ENCODE measurements around the gene CLRN1.

The CLRN1 gene

GRCh38 chr3:150902988-150903387 is 69.5 kb downstream of the CLRN1 start:
- no peak for TF ChIP-seq CTCF (IDR thresholded peaks at IDR 0.05; ENCODE audit: borderline replicate concordance, control extremely low read depth, extremely low read depth, insufficient read depth, missing control alignments)
- DNase-seq (ENCODE audit: low spot score), result no peak
- in situ Hi-C loops (cut with MboI; ENCODE audit: low sequenced_read_pairs, unreplicated experiment), result no loop called here

- in situ Hi-C loops (cut with MboI; ENCODE audit: low sequenced_read_pairs, unreplicated experiment), result no loop called here
- DNase-seq (ENCODE audit: low spot score), result no peak
- TF ChIP-seq CTCF (IDR thresholded peaks at IDR 0.05; ENCODE audit: borderline replicate concordance, control extremely low read depth, extremely low read depth, insufficient read depth, missing control alignments), result no peak
These were observed 70.7 kb downstream of the CLRN1 start for GRCh38 chr3:150901793-150902192.

GRCh38 chr3:150899141-150899540 is 73.4 kb downstream of the CLRN1 start:
- in situ Hi-C loops (cut with MboI; ENCODE audit: low sequenced_read_pairs, unreplicated experiment), result no loop called here
- no peak for TF ChIP-seq CTCF (IDR thresholded peaks at IDR 0.05; ENCODE audit: borderline replicate concordance, control extremely low read depth, extremely low read depth, insufficient read depth, missing control alignments)
- no peak for DNase-seq (ENCODE audit: low spot score)

GRCh38 chr3:150898046-150898754 is 74.3 kb downstream of the CLRN1 start:
- DNase-seq (ENCODE audit: low spot score), result no peak
- in situ Hi-C loops (cut with MboI; ENCODE audit: low sequenced_read_pairs, unreplicated experiment), result no loop called here
- TF ChIP-seq CTCF (IDR thresholded peaks at IDR 0.05; ENCODE audit: borderline replicate concordance, control extremely low read depth, extremely low read depth, insufficient read depth, missing control alignments), result no peak

- no peak for DNase-seq (ENCODE audit: low spot score)
- in situ Hi-C loops (cut with MboI; ENCODE audit: low sequenced_read_pairs, unreplicated experiment), result no loop called here
- no peak for TF ChIP-seq CTCF (IDR thresholded peaks at IDR 0.05; ENCODE audit: borderline replicate concordance, control extremely low read depth, extremely low read depth, insufficient read depth, missing control alignments)
These were observed 74.9 kb downstream of the CLRN1 start for GRCh38 chr3:150897592-150897991.

- DNase-seq (ENCODE audit: low spot score), result no peak
- no peak for TF ChIP-seq CTCF (IDR thresholded peaks at IDR 0.05; ENCODE audit: borderline replicate concordance, control extremely low read depth, extremely low read depth, insufficient read depth, missing control alignments)
- in situ Hi-C loops (cut with MboI; ENCODE audit: low sequenced_read_pairs, unreplicated experiment), result no loop called here
These were observed 81.7 kb downstream of the CLRN1 start for GRCh38 chr3:150890831-150891230.
